C4-2B (cell line): ENCODE data around the gene SLFN12L.
"Not testable (repeated sequence)": the region's sequence is repeated elsewhere in the genome, so short reads cannot be mapped to it uniquely, and the experiment has no call there.

Experiments used
- ZFX ChIP-seq: fragments of 450-650 bp; IDR thresholded peaks from 2 replicates; pipeline ENCODE4 v1.6.1; 2017
- TF ChIP-seq, protein P1 (sequence below): fragments of 450-650 bp; conservative IDR thresholded peaks from 2 replicates; pipeline ENCODE4 v1.5.1; 2017; ENCODE audit warnings: mild to moderate bottlenecking

DNA sequence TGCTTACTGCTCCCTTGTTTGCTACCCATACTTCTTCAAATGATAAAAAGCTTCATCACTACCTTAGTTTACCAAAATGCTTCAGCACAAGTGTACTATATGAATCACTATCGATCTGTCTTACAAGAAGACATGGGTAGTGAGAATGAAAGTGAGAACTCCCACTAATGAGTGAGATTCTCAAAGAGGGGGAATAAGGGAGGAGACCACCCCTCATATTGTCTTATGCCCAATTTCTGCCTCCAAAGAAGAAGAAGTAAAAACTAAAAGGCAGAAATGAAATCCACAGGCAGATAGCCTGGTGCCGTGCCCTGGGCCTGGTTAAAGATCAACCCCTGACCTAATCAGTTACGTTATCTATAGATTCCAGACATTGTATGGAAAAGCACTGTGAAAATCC is 29.8 kb downstream of the SLFN12L start:
- TF ChIP-seq, protein P1, sequence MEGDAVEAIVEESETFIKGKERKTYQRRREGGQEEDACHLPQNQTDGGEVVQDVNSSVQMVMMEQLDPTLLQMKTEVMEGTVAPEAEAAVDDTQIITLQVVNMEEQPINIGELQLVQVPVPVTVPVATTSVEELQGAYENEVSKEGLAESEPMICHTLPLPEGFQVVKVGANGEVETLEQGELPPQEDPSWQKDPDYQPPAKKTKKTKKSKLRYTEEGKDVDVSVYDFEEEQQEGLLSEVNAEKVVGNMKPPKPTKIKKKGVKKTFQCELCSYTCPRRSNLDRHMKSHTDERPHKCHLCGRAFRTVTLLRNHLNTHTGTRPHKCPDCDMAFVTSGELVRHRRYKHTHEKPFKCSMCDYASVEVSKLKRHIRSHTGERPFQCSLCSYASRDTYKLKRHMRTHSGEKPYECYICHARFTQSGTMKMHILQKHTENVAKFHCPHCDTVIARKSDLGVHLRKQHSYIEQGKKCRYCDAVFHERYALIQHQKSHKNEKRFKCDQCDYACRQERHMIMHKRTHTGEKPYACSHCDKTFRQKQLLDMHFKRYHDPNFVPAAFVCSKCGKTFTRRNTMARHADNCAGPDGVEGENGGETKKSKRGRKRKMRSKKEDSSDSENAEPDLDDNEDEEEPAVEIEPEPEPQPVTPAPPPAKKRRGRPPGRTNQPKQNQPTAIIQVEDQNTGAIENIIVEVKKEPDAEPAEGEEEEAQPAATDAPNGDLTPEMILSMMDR, result not testable (repeated sequence)
- not testable (repeated sequence) for TF ChIP-seq ZFX
